ENCODE measurements around the gene RAPSN.

DNA sequence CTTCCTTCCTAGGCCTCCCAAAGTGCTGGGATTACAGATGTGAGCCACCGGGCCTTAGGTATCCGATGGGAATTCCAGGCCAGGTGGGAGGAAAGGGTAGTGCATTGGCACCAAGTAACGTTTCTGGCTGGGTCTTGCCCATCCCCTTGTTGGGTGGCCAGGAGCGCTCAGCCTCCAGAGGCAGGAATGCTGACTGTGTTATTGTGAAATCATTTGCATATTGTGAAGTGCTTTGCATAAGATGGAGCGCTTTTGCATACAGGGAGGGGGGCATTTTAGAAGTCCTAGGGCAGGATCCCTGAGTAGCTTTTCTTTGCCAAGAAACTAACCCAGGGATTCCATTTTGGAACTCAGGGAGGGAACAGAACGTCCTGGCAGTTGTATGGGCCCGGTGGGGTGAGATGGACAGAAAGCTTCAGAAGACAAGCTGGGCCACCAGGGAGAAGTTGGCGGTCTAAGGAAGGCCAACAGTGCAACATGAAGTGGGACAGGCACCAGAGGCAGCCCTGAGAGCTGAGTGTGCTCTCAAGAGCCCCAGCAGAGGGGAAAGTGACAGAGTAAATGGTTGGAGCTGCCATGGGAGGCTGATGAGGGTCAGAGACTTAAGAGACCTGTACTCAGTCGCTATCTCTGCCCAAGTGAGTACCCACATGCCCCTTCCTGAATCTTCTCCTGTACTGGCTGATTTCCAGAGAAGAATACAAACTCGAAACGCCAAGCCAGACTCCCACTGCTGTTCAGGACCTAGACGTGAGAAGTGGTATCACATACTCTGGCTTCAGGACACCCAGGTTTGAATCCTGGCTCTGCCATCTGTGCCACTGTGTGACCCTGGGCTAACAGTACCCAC, 41.8 kb downstream of the RAPSN start:
- TF ChIP-seq EZH2 (IDR thresholded peaks at IDR 0.05; ENCODE audit: low read length, missing control alignments): no peak
- TF ChIP-seq, protein P1, sequence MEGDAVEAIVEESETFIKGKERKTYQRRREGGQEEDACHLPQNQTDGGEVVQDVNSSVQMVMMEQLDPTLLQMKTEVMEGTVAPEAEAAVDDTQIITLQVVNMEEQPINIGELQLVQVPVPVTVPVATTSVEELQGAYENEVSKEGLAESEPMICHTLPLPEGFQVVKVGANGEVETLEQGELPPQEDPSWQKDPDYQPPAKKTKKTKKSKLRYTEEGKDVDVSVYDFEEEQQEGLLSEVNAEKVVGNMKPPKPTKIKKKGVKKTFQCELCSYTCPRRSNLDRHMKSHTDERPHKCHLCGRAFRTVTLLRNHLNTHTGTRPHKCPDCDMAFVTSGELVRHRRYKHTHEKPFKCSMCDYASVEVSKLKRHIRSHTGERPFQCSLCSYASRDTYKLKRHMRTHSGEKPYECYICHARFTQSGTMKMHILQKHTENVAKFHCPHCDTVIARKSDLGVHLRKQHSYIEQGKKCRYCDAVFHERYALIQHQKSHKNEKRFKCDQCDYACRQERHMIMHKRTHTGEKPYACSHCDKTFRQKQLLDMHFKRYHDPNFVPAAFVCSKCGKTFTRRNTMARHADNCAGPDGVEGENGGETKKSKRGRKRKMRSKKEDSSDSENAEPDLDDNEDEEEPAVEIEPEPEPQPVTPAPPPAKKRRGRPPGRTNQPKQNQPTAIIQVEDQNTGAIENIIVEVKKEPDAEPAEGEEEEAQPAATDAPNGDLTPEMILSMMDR (conservative IDR thresholded peaks at IDR 0.05 in 1 of 2, IDR thresholded peaks at IDR 0.05 in 1 of 2; ENCODE audit: low read depth in 1 of 2, low read length in 2 of 2): no peak

All from fibroblast of lung (primary cell).